ENCODE measurements around the gene SH3RF3.

GRCh38 chr2:109247812-109248211 is 118.8 kb downstream of the SH3RF3 start:
- TF ChIP-seq POLR2A (IDR thresholded peaks at IDR 0.05; ENCODE audit: low read depth, low read length) = no peak
- TF ChIP-seq SPI1 (IDR thresholded peaks at IDR 0.05; ENCODE audit: low read depth, low read length) = no peak
